ENCODE measurements around the gene GPR25. TPM values are rescaled to one million over a fixed set of nuclear protein-coding genes. Genes with fewer than 3 reads are reported as not detected.

The GPR25 gene
- total RNA-seq, 1 experiment from 2014 or later: not detected

- Histone ChIP-seq H3K4me1 (no peaks in the 10 kb centered on the region; the same call in 1 of the 2 replicates), H3K27me3 (no peaks in the 10 kb centered on the region), H3K36me3 (0 out of 2 replicates have a peak, but pooled peaks cover under 1% of the 10 kb centered on the region), H3K9me3 (replicated peaks) (no peaks in the 10 kb centered on the region), H3K4me3 (no peak overlapping the region), H3K27ac (no peak overlapping the region)
- DNase-seq: peak in 1 of 2 experiments; percentile 16
Measured at GRCh38 chr1:200862713-200863415, 9.9 kb upstream of the GPR25 start.

GRCh38 chr1:200866116-200866515 is 6.7 kb upstream of the GPR25 start:
- no peak for DNase-seq
- H3K27ac ChIP-seq: no peak overlapping the region
- no peaks in the 10 kb centered on the region for H3K9me3 ChIP-seq (replicated peaks)
- H3K36me3 ChIP-seq: no peaks in the 10 kb centered on the region
- H3K4me1 ChIP-seq: no peaks in the 10 kb centered on the region; the same call in 1 of the 2 replicates
- H3K4me3 ChIP-seq: no peak overlapping the region
- H3K27me3 ChIP-seq: no peaks in the 10 kb centered on the region

GRCh38 chr1:200866521-200866920 is 6.3 kb upstream of the GPR25 start:
- H3K9me3 ChIP-seq (replicated peaks): no peaks in the 10 kb centered on the region
- H3K27ac ChIP-seq: no peak overlapping the region
- no peaks in the 10 kb centered on the region; the same call in 1 of the 2 replicates for H3K4me1 ChIP-seq
- no peaks in the 10 kb centered on the region for H3K27me3 ChIP-seq
- DNase-seq: peak in 1 of 2 experiments; percentile 23
- H3K36me3 ChIP-seq: no peaks in the 10 kb centered on the region
- H3K4me3 ChIP-seq: no peak overlapping the region

GRCh38 chr1:200867018-200867811 is 5.6 kb upstream of the GPR25 start:
- Histone ChIP-seq H3K4me3 (no peak overlapping the region), H3K36me3 (no peaks in the 10 kb centered on the region), H3K4me1 (no peaks in the 10 kb centered on the region; the same call in 1 of the 2 replicates), H3K27ac (no peak overlapping the region), H3K9me3 (replicated peaks) (no peaks in the 10 kb centered on the region), H3K27me3 (no peaks in the 10 kb centered on the region)
- peak; percentile 30 to 50 for DNase-seq

GRCh38 chr1:200869376-200869752 is 3.4 kb upstream of the GPR25 start:
- Histone ChIP-seq H3K27me3 (no peaks in the 10 kb centered on the region), H3K4me1 (no peaks in the 10 kb centered on the region; the same call in 1 of the 2 replicates), H3K36me3 (no peaks in the 10 kb centered on the region), H3K9me3 (replicated peaks) (no peaks in the 10 kb centered on the region), H3K4me3 (no peak overlapping the region), H3K27ac (no peak overlapping the region)
- DNase-seq: no peak

GRCh38 chr1:200869753-200870391 is 2.9 kb upstream of the GPR25 start:
- Histone ChIP-seq H3K27ac (no peak overlapping the region), H3K4me3 (no peak overlapping the region), H3K36me3 (no peaks in the 10 kb centered on the region), H3K27me3 (no peaks in the 10 kb centered on the region), H3K9me3 (replicated peaks) (no peaks in the 10 kb centered on the region), H3K4me1 (no peaks in the 10 kb centered on the region; the same call in 1 of the 2 replicates)
- no peak for DNase-seq

GRCh38 chr1:200873116-200873670 is 412 bp downstream of the GPR25 start:
- no peak overlapping the region for H3K4me3 ChIP-seq
- no peak overlapping the region for H3K27ac ChIP-seq
- H3K36me3 ChIP-seq: no peaks in the 10 kb centered on the region
- no peak for DNase-seq
- no peaks in the 10 kb centered on the region for H3K9me3 ChIP-seq (replicated peaks)
- H3K27me3 ChIP-seq: no peaks in the 10 kb centered on the region
- no peaks in the 10 kb centered on the region for H3K4me1 ChIP-seq

GRCh38 chr1:200873671-200874397 is 1.1 kb downstream of the GPR25 start:
- Histone ChIP-seq H3K36me3 (no peaks in the 10 kb centered on the region), H3K4me3 (no peak overlapping the region)
- DNase-seq: no peak

GRCh38 chr1:200874694-200875093 is 1.9 kb downstream of the GPR25 start:
- DNase-seq: no peak
- H3K27me3 ChIP-seq: no peaks in the 10 kb centered on the region

More at GRCh38 chr1:200873671-200874397, 1.1 kb downstream of the GPR25 start:
- no peak overlapping the region for H3K27ac ChIP-seq
- no peaks in the 10 kb centered on the region for H3K4me1 ChIP-seq
- no peaks in the 10 kb centered on the region for H3K27me3 ChIP-seq
- no peaks in the 10 kb centered on the region for H3K9me3 ChIP-seq (replicated peaks)

GRCh38 chr1:200875416-200875815 is 2.6 kb downstream of the GPR25 start:
- H3K27ac ChIP-seq: no peak overlapping the region
- no peak overlapping the region for H3K4me3 ChIP-seq
- H3K9me3 ChIP-seq (replicated peaks): no peaks in the 10 kb centered on the region
- H3K4me1 ChIP-seq: peaks cover 7% of the 10 kb centered on the region
- no peak for DNase-seq
- no peaks in the 10 kb centered on the region for H3K27me3 ChIP-seq
- no peaks in the 10 kb centered on the region for H3K36me3 ChIP-seq

More at GRCh38 chr1:200874694-200875093, 1.9 kb downstream of the GPR25 start:
- no peaks in the 10 kb centered on the region for H3K9me3 ChIP-seq (replicated peaks)
- H3K36me3 ChIP-seq: no peaks in the 10 kb centered on the region
- H3K4me3 ChIP-seq: no peak overlapping the region
- H3K27ac ChIP-seq: no peak overlapping the region
- no peaks in the 10 kb centered on the region; the same call in 1 of the 2 replicates for H3K4me1 ChIP-seq

GRCh38 chr1:200877010-200877409 is 4.2 kb downstream of the GPR25 start:
- H3K27me3 ChIP-seq: no peaks in the 10 kb centered on the region
- DNase-seq: no peak
- peaks cover 14% of the 10 kb centered on the region for H3K4me1 ChIP-seq
- H3K36me3 ChIP-seq: no peaks in the 10 kb centered on the region
- H3K9me3 ChIP-seq (replicated peaks): no peaks in the 10 kb centered on the region
- H3K4me3 ChIP-seq: no peak overlapping the region
- no peak overlapping the region for H3K27ac ChIP-seq

GRCh38 chr1:200877839-200878551 is 5.2 kb downstream of the GPR25 start:
- H3K27me3 ChIP-seq: no peaks in the 10 kb centered on the region
- peaks cover 14% of the 10 kb centered on the region for H3K4me1 ChIP-seq
- no peak for DNase-seq
- no peaks in the 10 kb centered on the region for H3K9me3 ChIP-seq (replicated peaks)
- H3K4me3 ChIP-seq: no peak overlapping the region
- H3K36me3 ChIP-seq: no peaks in the 10 kb centered on the region
- no peak overlapping the region for H3K27ac ChIP-seq

GRCh38 chr1:200880212-200880611 is 7.4 kb downstream of the GPR25 start:
- H3K4me1 ChIP-seq: peaks cover 14% of the 10 kb centered on the region
- no peaks in the 10 kb centered on the region for H3K27me3 ChIP-seq
- H3K27ac ChIP-seq: peak overlapping the region; percentile 76
- no peaks in the 10 kb centered on the region for H3K9me3 ChIP-seq (replicated peaks)
- no peak overlapping the region for H3K4me3 ChIP-seq
- no peaks in the 10 kb centered on the region for H3K36me3 ChIP-seq
- peak; percentile 75 to 83 for DNase-seq

GRCh38 chr1:200883118-200883517 is 10.3 kb downstream of the GPR25 start:
- no peak for DNase-seq
- H3K9me3 ChIP-seq (replicated peaks): no peaks in the 10 kb centered on the region
- H3K27ac ChIP-seq: no peak overlapping the region
- H3K27me3 ChIP-seq: no peaks in the 10 kb centered on the region
- no peaks in the 10 kb centered on the region for H3K36me3 ChIP-seq
- peaks cover 20% of the 10 kb centered on the region for H3K4me1 ChIP-seq
- no peak overlapping the region for H3K4me3 ChIP-seq

Data from SJCRH30 (cell line).